Measurements from ENCODE around the gene NFATC2.

NFATC2 gene

GRCh38 chr20:51389543-51390264, 152.8 kb downstream of the NFATC2 start:
- no peak for DNase-seq (ENCODE audit: low spot score)

- no peak for DNase-seq (ENCODE audit: low spot score)
Observed at GRCh38 chr20:51388756-51389542, 153.6 kb downstream of the NFATC2 start.

- DNase-seq (ENCODE audit: low spot score), result no peak
Observed at GRCh38 chr20:51388227-51388626, 154.3 kb downstream of the NFATC2 start.

- no peak for DNase-seq (ENCODE audit: low spot score)
Observed at GRCh38 chr20:51387125-51387875, 155.2 kb downstream of the NFATC2 start.

GRCh38 chr20:51386586-51386985, 155.9 kb downstream of the NFATC2 start:
- DNase-seq (ENCODE audit: low spot score), result no peak

GRCh38 chr20:51385646-51386530, 156.6 kb downstream of the NFATC2 start:
- DNase-seq (ENCODE audit: low spot score), result no peak

- no peak for DNase-seq (ENCODE audit: low spot score)
Observed at GRCh38 chr20:51384875-51385274, 157.6 kb downstream of the NFATC2 start.

GRCh38 chr20:51383891-51384510, 158.5 kb downstream of the NFATC2 start:
- DNase-seq (ENCODE audit: low spot score), result no peak

- no peak for DNase-seq (ENCODE audit: low spot score)
Observed at GRCh38 chr20:51382986-51383821, 159.3 kb downstream of the NFATC2 start.

- DNase-seq (ENCODE audit: low spot score), result no peak
Observed at GRCh38 chr20:51382111-51382985, 160.2 kb downstream of the NFATC2 start.

GRCh38 chr20:51381557-51381956, 161.0 kb downstream of the NFATC2 start:
- no peak for DNase-seq (ENCODE audit: low spot score)

GRCh38 chr20:51380401-51381385, 161.8 kb downstream of the NFATC2 start:
- DNase-seq (ENCODE audit: low spot score), result no peak

GRCh38 chr20:51379601-51380341, 162.7 kb downstream of the NFATC2 start:
- no peak for DNase-seq (ENCODE audit: low spot score)

GRCh38 chr20:51378171-51378928, 164.2 kb downstream of the NFATC2 start:
- no peak for DNase-seq (ENCODE audit: low spot score)

GRCh38 chr20:51377132-51377531, 165.4 kb downstream of the NFATC2 start:
- no peak for DNase-seq (ENCODE audit: low spot score)

- DNase-seq (ENCODE audit: low spot score), result no peak
Observed at GRCh38 chr20:51376111-51376510, 166.4 kb downstream of the NFATC2 start.

GRCh38 chr20:51375561-51375960, 167.0 kb downstream of the NFATC2 start:
- DNase-seq (ENCODE audit: low spot score), result no peak
